ENCODE data around the gene PRMT7.

PRMT7 gene

GRCh38 chr16:68401871-68402747 lies 91.3 kb downstream of the PRMT7 start:
- DNase-seq: no peak

GRCh38 chr16:68402748-68403040 lies 91.9 kb downstream of the PRMT7 start:
- DNase-seq: no peak

- no peak for DNase-seq
Observed at GRCh38 chr16:68403177-68403576, 92.4 kb downstream of the PRMT7 start.

- DNase-seq: no peak
Observed at GRCh38 chr16:68403704-68404103, 92.9 kb downstream of the PRMT7 start.

- no peak for DNase-seq
Observed at GRCh38 chr16:68404736-68405345, 94.0 kb downstream of the PRMT7 start.

- DNase-seq: no peak
Observed at GRCh38 chr16:68406458-68407152, 95.8 kb downstream of the PRMT7 start.
